Omental fat pad (tissue), 4 donors: ENCODE data around the gene ZNF697. TPM values are rescaled to one million over a fixed set of nuclear protein-coding genes. Genes with fewer than 3 reads are reported as not detected.

Source experiments
- ATAC-seq: fragments of 150-250 bp; one replicate; pipeline ENCODE4 v1.9.1; 2016; ENCODE audit warnings: mild to moderate bottlenecking, moderate library complexity; ENCODE audit not compliant: low FRiP score
- DNase-seq: peaks from one replicate; pipeline ENCODE4 v3.0.0-alpha.2; 2019; ENCODE audit warnings: low spot score
- CTCF ChIP-seq, 3 donors: fragments of 450-650 bp; IDR thresholded peaks; one replicate each; pipeline ENCODE4 v1.5.1; 2016 to 2017; ENCODE audit warnings: antibody characterized with exemption in 3 of 3, mild to moderate bottlenecking in 3 of 3, moderate library complexity in 2 of 3
- total RNA-seq, 4 donors: library from RNA; depleted of rRNA; stranded (reverse); fragments of >200 nt; gene quantifications; one replicate each; pipeline ENCODE4 v1.1.0, GENCODE V29; 2016

Gene ZNF697
- total RNA-seq, 4 donors from 2014 or later, result 6.5 to 13.1 (median 8.8) TPM

GRCh38 chr1:119664067-119664466, 16.0 kb upstream of the ZNF697 start:
- DNase-seq (no peak), ATAC-seq (no peak)
- TF ChIP-seq CTCF (IDR thresholded peaks at IDR 0.05), result no peak

- DNase-seq, result no peak
- ATAC-seq, result no peak
- TF ChIP-seq CTCF (IDR thresholded peaks at IDR 0.05), result no peak
Observed at GRCh38 chr1:119662034-119662437, 14.0 kb upstream of the ZNF697 start.

- DNase-seq (no peak), ATAC-seq (no peak)
- no peak for TF ChIP-seq CTCF (IDR thresholded peaks at IDR 0.05)
Observed at GRCh38 chr1:119660253-119661083, 12.4 kb upstream of the ZNF697 start.

GRCh38 chr1:119659628-119660027, 11.6 kb upstream of the ZNF697 start:
- ATAC-seq (no peak), DNase-seq (no peak)
- TF ChIP-seq CTCF (IDR thresholded peaks at IDR 0.05), result no peak

GRCh38 chr1:119656410-119656955, 8.4 kb upstream of the ZNF697 start:
- no peak for DNase-seq
- TF ChIP-seq CTCF (IDR thresholded peaks at IDR 0.05), result no peak

GRCh38 chr1:119655154-119655553, 7.1 kb upstream of the ZNF697 start:
- no peak for TF ChIP-seq CTCF (IDR thresholded peaks at IDR 0.05)
- ATAC-seq (peak; percentile 37), DNase-seq (no peak)

More at GRCh38 chr1:119656410-119656955, 8.4 kb upstream of the ZNF697 start:
- no peak for ATAC-seq

- TF ChIP-seq CTCF (IDR thresholded peaks at IDR 0.05), result no peak
- ATAC-seq (peak; percentile 65), DNase-seq (no peak)
Observed at GRCh38 chr1:119653839-119654170, 5.7 kb upstream of the ZNF697 start.
